ENCODE data around the gene RTL9. TPM values are rescaled to one million over a fixed set of nuclear protein-coding genes. Genes with fewer than 3 reads are reported as not detected.

RTL9 gene
- total and polyA plus RNA-seq, 9 of the 15 experiments (the other 6 are each of a cell fraction or from before 2014, with no cell fraction given) = 0.04 to 0.35 (median 0.13) TPM; not detected in 1

GRCh38 chrX:110363244-110363643 lies 4.6 kb downstream of the RTL9 start (continued):
- no peak for TF ChIP-seq HNRNPL (IDR thresholded peaks at IDR 0.05; ENCODE audit: low read depth, low read length)
- no peak for TF ChIP-seq TBL1XR1 (IDR thresholded peaks at IDR 0.05; ENCODE audit: low read length in 2 of 2)
- TF ChIP-seq LARP7 (IDR thresholded peaks at IDR 0.05) = no peak
- TF ChIP-seq ZNF121 (CRISPR knock-in tag; conservative IDR thresholded peaks at IDR 0.05) = no peak
- TF ChIP-seq HDAC6 (IDR thresholded peaks at IDR 0.05; ENCODE audit: low read depth, low read length) = no peak
- no peak for TF ChIP-seq ATF7 (IDR thresholded peaks at IDR 0.05)
- TF ChIP-seq POLR2AphosphoS5 (IDR thresholded peaks at IDR 0.05; ENCODE audit: control insufficient read depth, insufficient read depth, low read depth, low read length) = peak; percentile 29; the same call in 1 of the 2 replicates
- TF ChIP-seq STAT5A (IDR thresholded peaks at IDR 0.05; ENCODE audit: borderline replicate concordance, low read length) = peak; percentile 42; the same call in 1 of the 2 replicates
- no peak for TF ChIP-seq ZNF431 (CRISPR knock-in tag; IDR thresholded peaks at IDR 0.05)
- no peak for TF ChIP-seq ZNF77 (CRISPR knock-in tag; IDR thresholded peaks at IDR 0.05)
- TF ChIP-seq TRIM24 (IDR thresholded peaks at IDR 0.05) = peak in 1 of 2 experiments; percentile 35; a peak in 1 of 4 replicates
- peak in 1 of 2 experiments; percentile 47; a peak in 2 of 4 replicates for TF ChIP-seq KDM1A (IDR thresholded peaks at IDR 0.05)
- TF ChIP-seq MCM5 (IDR thresholded peaks at IDR 0.05; ENCODE audit: low read depth) = no peak
- peak; percentile 52; the same call in 1 of the 2 replicates for TF ChIP-seq SOX6 (IDR thresholded peaks at IDR 0.05)
- TF ChIP-seq, protein P1, sequence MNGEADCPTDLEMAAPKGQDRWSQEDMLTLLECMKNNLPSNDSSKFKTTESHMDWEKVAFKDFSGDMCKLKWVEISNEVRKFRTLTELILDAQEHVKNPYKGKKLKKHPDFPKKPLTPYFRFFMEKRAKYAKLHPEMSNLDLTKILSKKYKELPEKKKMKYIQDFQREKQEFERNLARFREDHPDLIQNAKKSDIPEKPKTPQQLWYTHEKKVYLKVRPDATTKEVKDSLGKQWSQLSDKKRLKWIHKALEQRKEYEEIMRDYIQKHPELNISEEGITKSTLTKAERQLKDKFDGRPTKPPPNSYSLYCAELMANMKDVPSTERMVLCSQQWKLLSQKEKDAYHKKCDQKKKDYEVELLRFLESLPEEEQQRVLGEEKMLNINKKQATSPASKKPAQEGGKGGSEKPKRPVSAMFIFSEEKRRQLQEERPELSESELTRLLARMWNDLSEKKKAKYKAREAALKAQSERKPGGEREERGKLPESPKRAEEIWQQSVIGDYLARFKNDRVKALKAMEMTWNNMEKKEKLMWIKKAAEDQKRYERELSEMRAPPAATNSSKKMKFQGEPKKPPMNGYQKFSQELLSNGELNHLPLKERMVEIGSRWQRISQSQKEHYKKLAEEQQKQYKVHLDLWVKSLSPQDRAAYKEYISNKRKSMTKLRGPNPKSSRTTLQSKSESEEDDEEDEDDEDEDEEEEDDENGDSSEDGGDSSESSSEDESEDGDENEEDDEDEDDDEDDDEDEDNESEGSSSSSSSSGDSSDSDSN (IDR thresholded peaks at IDR 0.05; ENCODE audit: borderline replicate concordance in 1 of 2, low read depth in 2 of 2, low read length in 2 of 2) = no peak
- TF ChIP-seq EP300 (IDR thresholded peaks at IDR 0.05; ENCODE audit: low read length) = peak; percentile 55; the same call in 1 of the 2 replicates
- TF ChIP-seq TCF3 (CRISPR knock-in tag; IDR thresholded peaks at IDR 0.05) = peak; percentile 78
- TF ChIP-seq, protein P2, sequence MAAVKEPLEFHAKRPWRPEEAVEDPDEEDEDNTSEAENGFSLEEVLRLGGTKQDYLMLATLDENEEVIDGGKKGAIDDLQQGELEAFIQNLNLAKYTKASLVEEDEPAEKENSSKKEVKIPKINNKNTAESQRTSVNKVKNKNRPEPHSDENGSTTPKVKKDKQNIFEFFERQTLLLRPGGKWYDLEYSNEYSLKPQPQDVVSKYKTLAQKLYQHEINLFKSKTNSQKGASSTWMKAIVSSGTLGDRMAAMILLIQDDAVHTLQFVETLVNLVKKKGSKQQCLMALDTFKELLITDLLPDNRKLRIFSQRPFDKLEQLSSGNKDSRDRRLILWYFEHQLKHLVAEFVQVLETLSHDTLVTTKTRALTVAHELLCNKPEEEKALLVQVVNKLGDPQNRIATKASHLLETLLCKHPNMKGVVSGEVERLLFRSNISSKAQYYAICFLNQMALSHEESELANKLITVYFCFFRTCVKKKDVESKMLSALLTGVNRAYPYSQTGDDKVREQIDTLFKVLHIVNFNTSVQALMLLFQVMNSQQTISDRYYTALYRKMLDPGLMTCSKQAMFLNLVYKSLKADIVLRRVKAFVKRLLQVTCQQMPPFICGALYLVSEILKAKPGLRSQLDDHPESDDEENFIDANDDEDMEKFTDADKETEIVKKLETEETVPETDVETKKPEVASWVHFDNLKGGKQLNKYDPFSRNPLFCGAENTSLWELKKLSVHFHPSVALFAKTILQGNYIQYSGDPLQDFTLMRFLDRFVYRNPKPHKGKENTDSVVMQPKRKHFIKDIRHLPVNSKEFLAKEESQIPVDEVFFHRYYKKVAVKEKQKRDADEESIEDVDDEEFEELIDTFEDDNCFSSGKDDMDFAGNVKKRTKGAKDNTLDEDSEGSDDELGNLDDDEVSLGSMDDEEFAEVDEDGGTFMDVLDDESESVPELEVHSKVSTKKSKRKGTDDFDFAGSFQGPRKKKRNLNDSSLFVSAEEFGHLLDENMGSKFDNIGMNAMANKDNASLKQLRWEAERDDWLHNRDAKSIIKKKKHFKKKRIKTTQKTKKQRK (IDR thresholded peaks at IDR 0.05; ENCODE audit: borderline replicate concordance, low read depth, low read length) = no peak

Data from K562 (cell line).